ENCODE results near the gene XRRA1. TPM values are rescaled to one million over a fixed set of nuclear protein-coding genes. Genes with fewer than 3 reads are reported as not detected.
"Not testable (repeated sequence)": the region's sequence is repeated elsewhere in the genome, so short reads cannot be mapped to it uniquely, and the experiment has no call there.

The XRRA1 gene
- total RNA-seq, 2 donors from 2014 or later = 7.2 to 9.0 TPM

GRCh38 chr11:74990941-74991340 is 42.0 kb upstream of the XRRA1 start:
- no peak overlapping the region for H3K27ac Mint-ChIP-seq
- TF ChIP-seq CTCF (conservative IDR thresholded peaks at IDR 0.05) = no peak
- H3K9me3 ChIP-seq (ENCODE audit: control insufficient read depth, low read length) = no peaks in the 10 kb centered on the region
- peaks cover 58% of the 10 kb centered on the region for H3K27me3 ChIP-seq (ENCODE audit: control insufficient read depth, insufficient read depth, low read length, poor library complexity, severe bottlenecking)
- H3K36me3 ChIP-seq (ENCODE audit: control insufficient read depth, insufficient read depth, low read length) = no peaks in the 10 kb centered on the region
- H3K9me3 Mint-ChIP-seq = no peaks in the 10 kb centered on the region
- H3K27ac ChIP-seq (ENCODE audit: low read depth, low read length) = no peak overlapping the region
- no peak for DNase-seq
- no peaks in the 10 kb centered on the region for H3K36me3 Mint-ChIP-seq (ENCODE audit: low read depth)
- no peak overlapping the region for H3K4me3 ChIP-seq (ENCODE audit: low read length)
- 50% methylated on average over 1 of the region's 1 CpG; no CpG with 5 or more reads in 1 of the 2 experiments for WGBS, 2 experiments (ENCODE audit: insufficient coverage in 1 of 2, insufficient read length in 1 of 2)
- H3K9ac ChIP-seq (ENCODE audit: extremely low read depth, low read length, poor library complexity, severe bottlenecking) = no peak overlapping the region
- H3K4me1 ChIP-seq (ENCODE audit: control insufficient read depth, insufficient read depth, low read length) = peaks cover 10% of the 10 kb centered on the region
- H3K4me3 Mint-ChIP-seq = no peak overlapping the region
- H3K27me3 Mint-ChIP-seq (ENCODE audit: insufficient read depth) = peaks cover 39% of the 10 kb centered on the region
- peaks cover 18% of the 10 kb centered on the region for H3K4me1 Mint-ChIP-seq

DNA sequence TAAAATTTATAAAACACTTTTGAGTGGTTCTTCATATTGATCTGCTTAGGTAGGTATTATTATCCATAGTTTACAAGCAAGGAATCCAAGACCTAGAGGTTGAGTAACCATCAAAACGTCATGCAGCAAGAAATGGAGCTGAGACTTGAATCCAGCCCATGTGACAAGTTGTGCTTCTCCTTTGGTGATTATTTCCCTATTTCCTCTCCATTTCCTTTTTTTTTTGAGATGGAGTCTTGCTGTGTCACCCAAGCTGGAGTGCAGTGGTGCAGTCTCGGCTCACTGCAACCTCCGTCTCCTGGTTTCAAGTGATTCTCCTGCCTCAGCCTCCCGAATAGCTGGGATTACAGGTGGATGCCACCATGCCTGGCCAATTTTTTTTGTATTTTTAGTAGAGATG is 41.3 kb upstream of the XRRA1 start:
- peaks cover 39% of the 10 kb centered on the region for H3K27me3 Mint-ChIP-seq (ENCODE audit: insufficient read depth)
- not testable (repeated sequence) for H3K36me3 Mint-ChIP-seq (ENCODE audit: low read depth); H3K4me3 ChIP-seq (ENCODE audit: low read length); DNase-seq; H3K27ac ChIP-seq (ENCODE audit: low read depth, low read length); H3K27ac Mint-ChIP-seq; H3K9ac ChIP-seq (ENCODE audit: extremely low read depth, low read length, poor library complexity, severe bottlenecking); H3K36me3 ChIP-seq (ENCODE audit: control insufficient read depth, insufficient read depth, low read length); H3K9me3 ChIP-seq (ENCODE audit: control insufficient read depth, low read length); H3K4me3 Mint-ChIP-seq; H3K9me3 Mint-ChIP-seq
- Histone ChIP-seq H3K4me1 (ENCODE audit: control insufficient read depth, insufficient read depth, low read length) (peaks cover 10% of the 10 kb centered on the region), H3K27me3 (ENCODE audit: control insufficient read depth, insufficient read depth, low read length, poor library complexity, severe bottlenecking) (peaks cover 56% of the 10 kb centered on the region)
- 94 to 100% methylated on average over 2 to 4 of the region's 4 CpGs for WGBS, 2 experiments (ENCODE audit: insufficient coverage in 1 of 2, insufficient read length in 1 of 2)
- peaks cover 18% of the 10 kb centered on the region for H3K4me1 Mint-ChIP-seq

GRCh38 chr11:74989260-74989638 is 40.4 kb upstream of the XRRA1 start:
- Histone ChIP-seq H3K27me3 (ENCODE audit: control insufficient read depth, insufficient read depth, low read length, poor library complexity, severe bottlenecking) (peaks cover 47% of the 10 kb centered on the region), H3K4me1 (ENCODE audit: control insufficient read depth, insufficient read depth, low read length) (peaks cover 10% of the 10 kb centered on the region), H3K4me3 (ENCODE audit: low read length) (peak overlapping the region; percentile 86), H3K27ac (ENCODE audit: low read depth, low read length) (no peak overlapping the region), H3K36me3 (ENCODE audit: control insufficient read depth, insufficient read depth, low read length) (no peaks in the 10 kb centered on the region), H3K9me3 (ENCODE audit: control insufficient read depth, low read length) (no peaks in the 10 kb centered on the region), H3K9ac (ENCODE audit: extremely low read depth, low read length, poor library complexity, severe bottlenecking) (peak overlapping the region; percentile 55)
- Mint-ChIP-seq H3K36me3 (ENCODE audit: low read depth) (no peaks in the 10 kb centered on the region), H3K27ac (peak overlapping the region; percentile 90), H3K9me3 (no peaks in the 10 kb centered on the region), H3K4me3 (peak overlapping the region; percentile 85), H3K27me3 (ENCODE audit: insufficient read depth) (peaks cover 34% of the 10 kb centered on the region), H3K4me1 (peaks cover 18% of the 10 kb centered on the region)
- DNase-seq = no peak
- WGBS, 2 experiments (ENCODE audit: insufficient coverage in 1 of 2, insufficient read length in 1 of 2) = 8 to 16% methylated on average over 4 to 8 of the region's 8 CpGs
- no peak for TF ChIP-seq CTCF (conservative IDR thresholded peaks at IDR 0.05)
